ENCODE results near the gene SMIM31. TPM values are rescaled to one million over a fixed set of nuclear protein-coding genes. Genes with fewer than 3 reads are reported as not detected.

Gene SMIM31
- total RNA-seq, 1 experiment from 2014 or later, result not detected

DNA sequence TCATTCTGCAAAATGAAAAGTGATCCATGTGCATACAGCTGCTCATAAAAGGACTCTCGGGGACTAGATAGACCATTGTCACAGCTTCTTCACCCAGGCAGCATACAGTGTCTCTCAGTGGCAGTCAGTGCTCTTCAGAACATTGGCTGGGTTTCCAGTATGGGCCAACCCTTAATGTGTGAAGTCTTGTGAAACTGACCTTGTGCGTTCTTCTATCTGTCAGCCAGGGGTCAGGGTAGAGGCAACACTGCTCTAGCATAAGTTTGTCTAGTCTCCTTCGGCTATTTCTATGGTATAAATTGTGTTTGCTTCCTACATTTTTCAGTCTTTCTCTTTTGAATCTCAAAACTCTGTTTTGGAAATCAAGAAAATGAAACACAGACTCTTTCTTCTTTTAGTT lies 37.0 kb upstream of the SMIM31 start:
- intact Hi-C loops (cut with micrococcal nuclease), result no loop called here
- BruUV-seq (replicated peaks), result no TSS peak
- RAD21 ChIA-PET (ENCODE audit: low non-redundant PET in 1 of 2, low total read pairs in 2 of 2, uncharacterized antibody in 2 of 2, unreplicated experiment in 2 of 2), result no interaction called here

DNA sequence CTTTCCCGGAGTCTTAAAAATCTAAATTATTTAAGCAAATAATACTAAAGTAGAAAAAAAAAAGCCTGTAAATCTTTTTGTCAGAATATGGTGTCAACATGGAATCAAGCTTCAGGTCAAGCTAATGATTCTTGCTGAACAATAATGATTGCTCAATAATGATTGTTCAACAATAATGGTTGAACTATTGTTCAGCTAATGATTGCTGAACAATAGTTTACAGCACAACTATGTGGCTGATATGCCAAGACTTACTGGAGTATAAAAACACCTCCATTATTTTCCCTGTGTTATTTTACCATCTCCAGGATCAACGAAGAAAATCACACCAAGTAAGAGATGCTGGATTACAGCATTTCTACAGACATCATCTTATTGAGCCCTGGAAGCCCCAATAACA lies 35.1 kb upstream of the SMIM31 start:
- CTCF ChIA-PET, result no interaction called here

More for the DNA sequence above, 37.0 kb upstream of the SMIM31 start:
- no peak overlapping the region for H3K4me2 ChIP-seq (ENCODE audit: low read length)
- peak; percentile 85 for ATAC-seq
- H3K9me2 ChIP-seq (ENCODE audit: insufficient read depth), result no peaks in the 10 kb centered on the region
- no peak overlapping the region for H3K9ac ChIP-seq (ENCODE audit: low read length)
- ChIA-PET POLR2A (no interaction called here), CTCF (interaction anchor here (1.0 to 1.3 kb wide), 3 partner anchors 11 to 17 kb away, joined by 3 to 6 read pairs (median 3); no protein-coding TSS in a partner anchor)
- H3K79me2 ChIP-seq (ENCODE audit: insufficient read depth, low read length), result no peaks in the 10 kb centered on the region
- H3K27ac ChIP-seq (ENCODE audit: low read depth, low read length), result no peak overlapping the region
- H3K4me1 ChIP-seq (ENCODE audit: control insufficient read depth in 1 of 2, insufficient read depth in 2 of 2, low read length in 2 of 2), result no peaks in the 10 kb centered on the region
- H3K9me3 ChIP-seq (ENCODE audit: control insufficient read depth in 1 of 2, insufficient read depth in 1 of 2, low read depth in 1 of 2, low read length in 2 of 2), result no peaks in the 10 kb centered on the region
- H3K4me3 ChIP-seq (replicated peaks in 1 of 2; ENCODE audit: low read depth in 1 of 2, low read length in 2 of 2), result no peak overlapping the region
- no peaks in the 10 kb centered on the region for H3K27me3 ChIP-seq (ENCODE audit: insufficient read depth, low read length)
- no peak overlapping the region for H2AFZ ChIP-seq (ENCODE audit: low read depth, low read length, poor library complexity, severe bottlenecking)
- no peaks in the 10 kb centered on the region for H3K36me3 ChIP-seq (ENCODE audit: control insufficient read depth in 1 of 2, insufficient read depth in 2 of 2, low read length in 2 of 2)
- no peaks in the 10 kb centered on the region for H4K20me1 ChIP-seq (ENCODE audit: insufficient read depth)
- DNase-seq (ENCODE audit: low read depth, low spot score), result no peak
- TF ChIP-seq CTCF (IDR thresholded peaks at IDR 0.05 in 2 of 3, conservative IDR thresholded peaks at IDR 0.05 in 1 of 3; ENCODE audit: borderline replicate concordance in 1 of 3, insufficient read depth in 1 of 3, low read depth in 2 of 3, low read length in 2 of 3), result peak in 2 of 3 experiments; percentile 43 to 60; a peak in 4 of 6 replicates
- no peak for TF ChIP-seq RAD21 (IDR thresholded peaks at IDR 0.05; ENCODE audit: low read depth)

More for the DNA sequence above, 35.1 kb upstream of the SMIM31 start:
- H3K9ac ChIP-seq (ENCODE audit: low read length), result no peak overlapping the region
- no peak overlapping the region for H3K27ac ChIP-seq (ENCODE audit: low read depth, low read length)
- no peaks in the 10 kb centered on the region for H3K27me3 ChIP-seq (ENCODE audit: insufficient read depth, low read length)
- H3K9me2 ChIP-seq (ENCODE audit: insufficient read depth), result no peaks in the 10 kb centered on the region
- ATAC-seq (no peak), DNase-seq (ENCODE audit: low read depth, low spot score) (no peak)
- H2AFZ ChIP-seq (ENCODE audit: low read depth, low read length, poor library complexity, severe bottlenecking), result no peak overlapping the region
- H3K4me2 ChIP-seq (ENCODE audit: low read length), result no peak overlapping the region
- no peaks in the 10 kb centered on the region for H4K20me1 ChIP-seq (ENCODE audit: insufficient read depth)
- no peaks in the 10 kb centered on the region for H3K4me1 ChIP-seq (ENCODE audit: control insufficient read depth in 1 of 2, insufficient read depth in 2 of 2, low read length in 2 of 2)
- H3K4me3 ChIP-seq (replicated peaks in 1 of 2; ENCODE audit: low read depth in 1 of 2, low read length in 2 of 2), result no peak overlapping the region
- intact Hi-C loops (cut with micrococcal nuclease), result no loop called here
- no peaks in the 10 kb centered on the region for H3K79me2 ChIP-seq (ENCODE audit: insufficient read depth, low read length)
- TF ChIP-seq CTCF (IDR thresholded peaks at IDR 0.05 in 2 of 3, conservative IDR thresholded peaks at IDR 0.05 in 1 of 3; ENCODE audit: borderline replicate concordance in 1 of 3, insufficient read depth in 1 of 3, low read depth in 2 of 3, low read length in 2 of 3) (no peak), ZBTB33 (IDR thresholded peaks at IDR 0.05; ENCODE audit: extremely low read depth, insufficient replicate concordance, low read length) (no peak), ZNF274 (IDR thresholded peaks at IDR 0.05; ENCODE audit: low read depth, low read length) (no peak), EGR1 (IDR thresholded peaks at IDR 0.05; ENCODE audit: low read depth) (no peak), EZH2phosphoT487 (IDR thresholded peaks at IDR 0.05; ENCODE audit: borderline replicate concordance) (no peak), ZFX (IDR thresholded peaks at IDR 0.05) (no peak)
- TF ChIP-seq, protein P1, sequence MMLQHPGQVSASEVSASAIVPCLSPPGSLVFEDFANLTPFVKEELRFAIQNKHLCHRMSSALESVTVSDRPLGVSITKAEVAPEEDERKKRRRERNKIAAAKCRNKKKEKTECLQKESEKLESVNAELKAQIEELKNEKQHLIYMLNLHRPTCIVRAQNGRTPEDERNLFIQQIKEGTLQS (IDR thresholded peaks at IDR 0.05), result no peak
- no peaks in the 10 kb centered on the region for H3K36me3 ChIP-seq (ENCODE audit: control insufficient read depth in 1 of 2, insufficient read depth in 2 of 2, low read length in 2 of 2)
- RAD21 ChIA-PET (ENCODE audit: low non-redundant PET in 1 of 2, low total read pairs in 2 of 2, uncharacterized antibody in 2 of 2, unreplicated experiment in 2 of 2), result no interaction called here
- no TSS peak for BruUV-seq (replicated peaks)
- POLR2A ChIA-PET, result no interaction called here
- no peaks in the 10 kb centered on the region for H3K9me3 ChIP-seq (ENCODE audit: control insufficient read depth in 1 of 2, insufficient read depth in 1 of 2, low read depth in 1 of 2, low read length in 2 of 2)

All from HCT116 (cell line).